SJCRH30 (cell line): ENCODE data around the gene RITA1. TPM values are rescaled to one million over a fixed set of nuclear protein-coding genes. Genes with fewer than 3 reads are reported as not detected.

ENCODE experiments used
- DNase-seq, 2 experiments: peaks; one replicate each; pipeline ENCODE4 v3.0.0-alpha.2; 2015 to 2020
- H3K27ac ChIP-seq: fragments of 250-450 bp; sonication (Bioruptor Pico); 2 replicates; pipeline ENCODE4 v1.5.1; 2020; ENCODE audit warnings: mild to moderate bottlenecking, moderate library complexity
- H3K27me3 ChIP-seq: fragments of 250-450 bp; sonication (Bioruptor Pico); 2 replicates; pipeline ENCODE4 v1.5.1; 2020; ENCODE audit warnings: mild to moderate bottlenecking, moderate library complexity
- H3K36me3 ChIP-seq: fragments of 250-450 bp; sonication (Bioruptor Pico); 2 replicates; pipeline ENCODE4 v1.5.1; 2020; ENCODE audit warnings: mild to moderate bottlenecking, moderate library complexity
- H3K4me1 ChIP-seq: fragments of 250-450 bp; sonication (Bioruptor Pico); 2 replicates; pipeline ENCODE4 v1.5.1; 2020; ENCODE audit warnings: mild to moderate bottlenecking, moderate library complexity
- H3K4me3 ChIP-seq: fragments of 250-450 bp; sonication (Bioruptor Pico); 2 replicates; pipeline ENCODE4 v1.5.1; 2020; ENCODE audit warnings: mild to moderate bottlenecking, moderate library complexity
- H3K9me3 ChIP-seq: fragments of 250-450 bp; sonication (Bioruptor Pico); replicated peaks from 2 replicates; pipeline ENCODE4 v1.5.1; 2020; ENCODE audit warnings: mild to moderate bottlenecking, moderate library complexity
- total RNA-seq: library from RNA; depleted of rRNA; stranded (reverse); fragments of >200 nt; shearing (Covaris generic); gene quantifications from 2 replicates; pipeline ENCODE4 v1.2.3, GENCODE V29; 2014

Gene RITA1
- total RNA-seq, 1 experiment from 2014 or later, result 22.0 TPM

GRCh38 chr12:113232840-113233585, 47.5 kb downstream of the RITA1 start:
- peak overlapping the region; percentile 58 for H3K27ac ChIP-seq

GRCh38 chr12:113233967-113234366, 48.4 kb downstream of the RITA1 start:
- no peaks in the 10 kb centered on the region for H3K27me3 ChIP-seq
- no peaks in the 10 kb centered on the region for H3K9me3 ChIP-seq
- H3K27ac ChIP-seq, result no peak overlapping the region
- DNase-seq, result no peak
- peaks cover 24% of the 10 kb centered on the region for H3K4me1 ChIP-seq
- no peak overlapping the region for H3K4me3 ChIP-seq
- peaks cover 13% of the 10 kb centered on the region for H3K36me3 ChIP-seq

More at GRCh38 chr12:113232840-113233585, 47.5 kb downstream of the RITA1 start:
- Histone ChIP-seq H3K9me3 (no peaks in the 10 kb centered on the region), H3K27me3 (no peaks in the 10 kb centered on the region), H3K4me1 (peaks cover 17% of the 10 kb centered on the region), H3K36me3 (peaks cover 17% of the 10 kb centered on the region), H3K4me3 (no peak overlapping the region)
- DNase-seq, result peak; percentile 48 to 69

- H3K9me3 ChIP-seq, result no peaks in the 10 kb centered on the region
- H3K4me3 ChIP-seq, result no peak overlapping the region
- peaks cover 13% of the 10 kb centered on the region for H3K36me3 ChIP-seq
- H3K27me3 ChIP-seq, result no peaks in the 10 kb centered on the region
- no peak for DNase-seq
- no peak overlapping the region for H3K27ac ChIP-seq
- H3K4me1 ChIP-seq, result peaks cover 29% of the 10 kb centered on the region
Observed at GRCh38 chr12:113234483-113234882, 49.0 kb downstream of the RITA1 start.

GRCh38 chr12:113235976-113236375, 50.5 kb downstream of the RITA1 start:
- Histone ChIP-seq H3K4me3 (no peak overlapping the region), H3K36me3 (peaks cover 8% of the 10 kb centered on the region), H3K27me3 (no peaks in the 10 kb centered on the region), H3K27ac (no peak overlapping the region), H3K4me1 (peaks cover 44% of the 10 kb centered on the region), H3K9me3 (no peaks in the 10 kb centered on the region)
- no peak for DNase-seq

- H3K4me1 ChIP-seq, result peaks cover 49% of the 10 kb centered on the region
- DNase-seq, result no peak
- H3K9me3 ChIP-seq, result no peaks in the 10 kb centered on the region
- H3K27ac ChIP-seq, result no peak overlapping the region
- H3K36me3 ChIP-seq, result peaks cover 4% of the 10 kb centered on the region
- H3K27me3 ChIP-seq, result no peaks in the 10 kb centered on the region
- no peak overlapping the region for H3K4me3 ChIP-seq
Observed at GRCh38 chr12:113236539-113237399, 51.2 kb downstream of the RITA1 start.

GRCh38 chr12:113237748-113238147, 52.2 kb downstream of the RITA1 start:
- Histone ChIP-seq H3K27ac (no peak overlapping the region), H3K4me1 (peaks cover 50% of the 10 kb centered on the region), H3K9me3 (no peaks in the 10 kb centered on the region), H3K27me3 (no peaks in the 10 kb centered on the region), H3K36me3 (no peaks in the 10 kb centered on the region; the same call in 1 of the 2 replicates), H3K4me3 (no peak overlapping the region)
- DNase-seq, result no peak

- Histone ChIP-seq H3K36me3 (no peaks in the 10 kb centered on the region), H3K27ac (no peak overlapping the region), H3K4me1 (peaks cover 47% of the 10 kb centered on the region), H3K9me3 (no peaks in the 10 kb centered on the region), H3K27me3 (no peaks in the 10 kb centered on the region), H3K4me3 (no peak overlapping the region)
- DNase-seq, result no peak
Observed at GRCh38 chr12:113238309-113238708, 52.8 kb downstream of the RITA1 start.

GRCh38 chr12:113239288-113239771, 53.8 kb downstream of the RITA1 start:
- H3K9me3 ChIP-seq, result no peaks in the 10 kb centered on the region
- H3K4me3 ChIP-seq, result no peak overlapping the region
- no peaks in the 10 kb centered on the region for H3K27me3 ChIP-seq
- H3K27ac ChIP-seq, result peak overlapping the region; percentile 3; the same call in 1 of the 2 replicates
- H3K4me1 ChIP-seq, result peaks cover 54% of the 10 kb centered on the region
- H3K36me3 ChIP-seq, result no peaks in the 10 kb centered on the region
- no peak for DNase-seq

GRCh38 chr12:113239811-113240331, 54.4 kb downstream of the RITA1 start:
- H3K4me3 ChIP-seq, result no peak overlapping the region
- DNase-seq, result peak; percentile 78 to 79
- peak overlapping the region; percentile 3; the same call in 1 of the 2 replicates for H3K27ac ChIP-seq
- H3K9me3 ChIP-seq, result no peaks in the 10 kb centered on the region
- H3K4me1 ChIP-seq, result peaks cover 59% of the 10 kb centered on the region
- no peaks in the 10 kb centered on the region for H3K36me3 ChIP-seq
- H3K27me3 ChIP-seq, result no peaks in the 10 kb centered on the region

- peaks cover 61% of the 10 kb centered on the region for H3K4me1 ChIP-seq
- no peaks in the 10 kb centered on the region for H3K27me3 ChIP-seq
- H3K27ac ChIP-seq, result no peak overlapping the region; the same call in 1 of the 2 replicates
Observed at GRCh38 chr12:113240395-113240794, 54.9 kb downstream of the RITA1 start.

GRCh38 chr12:113241191-113242025, 55.9 kb downstream of the RITA1 start:
- Histone ChIP-seq H3K36me3 (no peaks in the 10 kb centered on the region), H3K4me1 (peaks cover 67% of the 10 kb centered on the region), H3K27me3 (no peaks in the 10 kb centered on the region), H3K9me3 (no peaks in the 10 kb centered on the region), H3K4me3 (peak overlapping the region; percentile 1; the same call in 1 of the 2 replicates), H3K27ac (peak overlapping the region; percentile 85)
- peak; percentile 57 to 77 for DNase-seq

More at GRCh38 chr12:113240395-113240794, 54.9 kb downstream of the RITA1 start:
- Histone ChIP-seq H3K36me3 (no peaks in the 10 kb centered on the region), H3K9me3 (no peaks in the 10 kb centered on the region), H3K4me3 (no peak overlapping the region)
- no peak for DNase-seq
